NCI-H2029 (cell line): ENCODE results near the gene GCKR.
A peak's percentile ranks its signal among the peaks of the same experiment; 100 is the strongest.

Experiments used
- DNase-seq: peaks from one replicate; lab custom pipeline; 2025; lab: John Stamatoyannopoulos, UW

The GCKR gene

DNA sequence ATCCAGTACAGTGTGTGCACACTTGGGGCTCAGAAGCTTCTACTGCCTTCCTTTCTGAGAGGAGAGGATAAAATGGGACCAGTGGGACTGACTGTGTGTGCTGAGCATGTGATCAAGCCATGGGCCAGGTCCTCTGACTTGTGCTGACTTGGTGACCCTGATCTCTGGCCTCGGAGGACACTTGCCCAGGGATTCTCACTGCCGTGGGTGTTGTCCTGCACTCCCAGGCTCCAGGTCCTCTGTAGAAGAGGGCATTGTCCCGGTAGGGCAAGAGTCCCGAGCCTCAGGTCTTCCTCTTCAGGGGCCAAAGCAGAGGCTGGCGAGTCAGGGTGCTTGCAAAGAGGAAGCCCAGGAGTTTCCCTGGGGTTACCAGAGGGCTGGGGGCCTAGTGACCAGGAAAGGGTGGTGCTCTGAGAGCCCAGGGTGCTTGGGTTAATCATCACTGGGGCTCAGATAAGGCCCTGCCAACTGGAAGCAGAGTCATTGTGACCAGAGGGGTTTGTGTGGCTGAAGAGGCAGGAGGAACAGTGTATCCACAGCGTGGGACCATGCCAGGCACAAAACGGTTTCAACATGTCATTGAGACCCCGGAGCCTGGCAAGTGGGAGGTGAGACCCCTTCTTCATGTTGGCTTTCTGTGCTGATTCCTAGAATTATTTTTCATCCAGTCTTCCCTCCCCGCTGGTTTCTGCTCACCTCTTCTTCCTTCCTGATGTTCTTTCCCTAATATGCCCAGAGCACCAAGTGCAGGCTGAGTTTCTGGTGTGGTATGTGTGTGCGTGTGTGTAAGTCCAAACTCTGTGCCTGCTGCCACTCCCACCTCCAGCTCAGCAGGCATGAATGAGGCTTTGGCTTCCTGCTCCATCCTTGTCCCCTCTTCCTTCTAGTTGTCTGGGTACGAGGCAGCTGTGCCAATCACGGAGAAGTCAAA, at the start of gene GCKR:
GCKR (plus strand) TSS at position 483 of the 931 bp plus-strand sequence; CDS start at position 549, 66 bp downstream.
- DNase-seq, result no peak

- no peak for DNase-seq
Measured at GRCh38 chr2:27448381-27448780, 48.3 kb upstream of the GCKR start.

GRCh38 chr2:27451095-27451494, 45.5 kb upstream of the GCKR start:
- DNase-seq, result no peak

DNA sequence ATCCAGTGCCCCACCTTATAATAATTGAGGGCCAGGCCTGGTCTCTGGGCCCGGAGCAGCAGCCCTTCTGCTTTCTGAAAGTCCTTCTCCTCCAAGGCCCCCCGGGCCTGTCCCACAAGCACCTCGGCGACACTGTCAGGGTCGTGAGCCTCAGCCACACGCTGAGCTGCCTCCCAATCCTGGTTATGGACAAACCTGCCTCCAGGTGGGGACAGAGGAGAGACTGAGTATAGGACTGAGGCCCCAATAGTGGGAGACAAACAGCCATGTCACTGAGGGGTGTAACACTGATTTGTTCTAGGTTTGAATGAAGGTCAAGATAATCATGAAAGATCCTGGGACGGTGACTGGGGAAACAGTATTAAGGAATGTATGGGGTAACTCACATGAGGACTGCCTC, 42.7 kb upstream of the GCKR start:
- DNase-seq, result no peak

GRCh38 chr2:27461118-27461517, 35.5 kb upstream of the GCKR start:
- peak; percentile 75 for DNase-seq

DNA sequence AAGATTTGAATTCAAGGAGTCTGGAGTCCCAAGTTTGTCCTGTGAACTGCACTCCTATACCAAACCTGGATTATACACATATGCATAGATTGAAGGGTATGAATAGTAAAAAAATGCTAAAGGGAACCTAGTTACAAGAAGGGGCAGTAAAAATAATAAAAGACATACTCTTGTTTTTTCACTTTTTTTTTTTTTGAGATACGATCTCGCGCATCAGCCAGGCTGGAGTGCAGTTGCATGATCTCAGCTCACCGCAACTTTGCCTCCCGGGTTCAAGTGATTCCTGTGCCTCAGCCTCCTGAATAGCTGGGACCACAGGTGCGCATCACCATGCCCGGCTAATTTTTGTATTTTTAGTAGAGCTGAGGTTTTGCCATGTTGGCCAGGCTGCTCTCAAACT, 32.2 kb upstream of the GCKR start:
- no peak for DNase-seq

DNA sequence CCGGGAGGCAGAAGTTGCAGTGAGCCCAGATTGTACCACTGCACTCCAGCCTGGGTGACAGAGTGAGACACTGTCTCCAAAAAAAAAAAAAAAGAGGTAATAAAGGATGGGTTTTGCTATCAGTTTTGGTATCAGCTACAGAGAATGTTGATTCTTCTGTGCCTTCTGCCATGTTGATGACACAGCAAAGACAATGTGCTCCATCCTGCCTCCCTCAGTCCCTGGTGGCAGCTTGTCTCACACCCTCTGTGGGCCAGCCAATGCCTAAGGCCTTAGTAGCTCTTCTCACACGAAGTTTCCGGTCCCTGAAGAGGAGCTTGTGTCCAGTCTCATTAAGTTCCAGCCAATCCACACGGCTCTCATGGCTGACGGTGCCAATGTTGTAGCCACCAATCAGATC, 24.7 kb upstream of the GCKR start:
- DNase-seq, result no peak

GRCh38 chr2:27485496-27485895, 11.1 kb upstream of the GCKR start:
- DNase-seq, result no peak

DNA sequence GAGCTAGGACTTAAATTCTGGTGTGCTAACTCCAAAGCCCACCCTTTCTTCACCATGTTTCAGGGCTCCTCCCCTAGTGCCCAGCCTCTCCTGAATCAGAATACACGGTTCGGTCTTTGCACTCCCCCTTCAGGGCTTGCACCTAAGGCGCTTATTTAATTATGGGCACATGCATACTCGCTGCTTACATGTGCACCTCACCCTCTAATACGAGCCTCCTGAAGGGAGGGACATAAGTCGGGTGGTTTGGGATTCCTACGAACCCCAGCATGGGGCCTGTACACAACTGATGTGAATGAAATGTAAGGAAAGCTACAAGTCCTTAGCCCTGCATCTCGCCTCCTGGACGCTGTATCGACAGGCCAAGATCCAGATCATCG, 7.5 kb upstream of the GCKR start:
- DNase-seq, result no peak

DNA sequence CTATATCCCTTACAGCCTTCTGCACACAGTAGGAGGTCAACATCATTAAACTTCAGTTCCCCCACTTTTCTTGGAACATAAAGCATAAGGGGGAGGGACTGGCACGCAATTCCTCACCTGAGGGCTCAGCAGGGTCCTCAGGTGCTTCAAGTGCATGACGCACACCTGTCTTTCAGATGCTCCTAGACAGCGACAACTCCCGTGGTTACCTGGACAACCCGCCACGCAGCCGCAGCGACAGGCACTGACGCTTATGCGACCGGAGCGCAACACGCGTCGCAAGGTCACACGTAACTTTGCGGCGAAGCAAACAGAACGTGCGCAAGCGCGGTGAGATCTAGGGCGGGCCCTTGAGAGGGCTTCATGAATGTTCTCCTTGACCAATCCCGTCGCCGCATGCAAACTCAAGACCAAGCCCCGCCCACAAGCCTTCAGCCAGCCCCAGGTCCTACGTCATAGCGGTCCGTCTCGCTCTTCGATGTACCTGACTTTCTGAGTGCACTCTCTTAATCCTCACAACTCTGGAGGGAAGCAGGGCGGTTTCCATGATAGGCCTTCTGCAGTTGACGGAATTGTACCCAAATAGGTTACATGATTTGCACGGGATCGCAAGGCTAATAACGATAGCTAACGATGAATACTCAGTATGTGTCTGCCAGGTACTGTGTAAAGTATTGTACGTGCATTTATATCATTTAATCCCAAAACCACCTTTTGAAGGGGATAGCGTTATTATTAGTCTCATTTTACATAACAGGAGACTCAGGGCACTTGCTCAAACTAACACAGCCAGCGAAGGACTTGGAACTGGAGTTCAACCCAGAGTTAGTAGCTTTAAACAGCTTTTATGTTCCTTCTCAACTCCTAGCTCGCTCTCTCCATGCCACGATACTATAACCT, 6.9 kb upstream of the GCKR start, which contains the start of gene IFT172:
IFT172 (minus strand) TSS at position 246 of the 900 bp plus-strand sequence; CDS start at position 156, 90 bp downstream.
- peak; percentile 99 for DNase-seq

- no peak for DNase-seq
Measured at GRCh38 chr2:27492557-27492956, 4.1 kb upstream of the GCKR start.

- DNase-seq, result no peak
Measured at GRCh38 chr2:27493948-27494283, 2.7 kb upstream of the GCKR start.

GRCh38 chr2:27494284-27494943, 2.2 kb upstream of the GCKR start:
- DNase-seq, result no peak

DNA sequence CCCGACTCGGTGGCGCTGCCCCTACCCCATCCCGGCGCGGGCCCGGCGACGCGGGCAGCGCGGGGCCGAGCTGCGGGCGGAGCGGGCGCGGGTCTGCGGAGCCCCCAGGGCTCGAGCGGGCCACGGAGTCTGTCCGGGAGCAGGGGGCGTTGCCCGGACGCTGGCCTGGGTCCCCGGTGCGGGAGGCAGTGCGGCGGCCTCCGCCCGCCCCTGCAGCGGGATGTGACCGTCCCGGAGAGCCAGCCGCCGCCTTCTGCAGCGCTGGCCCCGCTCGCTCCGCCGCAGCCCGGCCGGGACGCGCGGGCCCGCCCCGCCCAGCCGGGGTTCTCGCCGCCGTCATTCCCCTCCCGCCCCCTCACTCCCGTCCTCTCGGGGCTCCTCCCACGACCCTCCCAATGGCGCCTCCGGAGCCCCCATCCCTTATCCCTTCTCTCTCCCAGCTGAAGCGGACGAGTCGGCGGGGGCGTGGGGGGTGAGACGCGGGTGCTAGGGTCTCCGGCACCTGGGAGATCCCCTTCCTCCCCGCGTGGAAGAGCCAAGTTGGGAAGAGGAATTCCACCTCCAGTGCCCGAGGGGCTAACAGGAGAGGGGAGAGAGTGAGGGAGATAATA, 1.6 kb upstream of the GCKR start, which contains the start of gene FNDC4:
FNDC4 (minus strand) TSS at position 257 of the 611 bp plus-strand sequence. CDS start 521 bp downstream, outside the sequence.
- no peak for DNase-seq

DNA sequence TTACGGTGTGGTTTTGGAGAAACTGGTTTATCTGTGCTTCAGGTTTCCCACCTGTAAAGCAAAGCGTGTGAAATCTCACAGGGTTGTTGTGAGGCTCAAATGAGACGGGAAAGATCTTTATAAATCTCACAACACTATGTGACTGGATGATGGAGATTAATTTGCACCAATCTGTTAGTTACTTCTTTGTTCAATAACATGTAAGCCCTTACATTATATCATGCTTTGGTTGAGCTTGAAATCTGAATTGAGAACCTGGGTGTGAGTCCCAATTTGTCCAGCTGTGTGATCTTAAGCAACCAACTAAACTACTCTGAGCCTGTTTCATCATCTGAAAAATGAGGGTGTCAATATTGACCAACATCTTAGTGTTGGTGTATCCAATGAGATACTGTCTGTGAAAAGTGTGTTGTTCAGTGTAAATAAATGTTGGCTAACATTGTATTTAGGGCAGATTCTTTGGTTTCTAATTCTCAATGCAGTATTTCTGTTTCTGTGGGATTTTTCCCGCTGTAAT, 741 bp upstream of the GCKR start:
- no peak for DNase-seq

DNA sequence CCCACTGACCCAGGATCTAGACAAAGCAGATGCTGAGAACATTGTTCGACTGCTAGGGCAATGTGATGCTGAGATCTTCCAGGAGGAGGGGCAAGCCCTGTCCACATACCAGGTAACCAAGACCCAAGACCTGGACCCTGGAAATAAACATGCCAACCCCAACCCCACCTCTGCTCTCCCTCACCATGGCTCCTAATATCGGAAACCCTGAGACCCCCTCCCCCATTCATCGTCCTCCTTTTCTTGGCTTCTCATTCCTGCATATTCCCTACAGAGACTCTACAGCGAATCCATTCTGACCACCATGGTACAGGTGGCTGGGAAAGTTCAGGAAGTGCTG, 619 bp downstream of the GCKR start:
- DNase-seq, result no peak

DNA sequence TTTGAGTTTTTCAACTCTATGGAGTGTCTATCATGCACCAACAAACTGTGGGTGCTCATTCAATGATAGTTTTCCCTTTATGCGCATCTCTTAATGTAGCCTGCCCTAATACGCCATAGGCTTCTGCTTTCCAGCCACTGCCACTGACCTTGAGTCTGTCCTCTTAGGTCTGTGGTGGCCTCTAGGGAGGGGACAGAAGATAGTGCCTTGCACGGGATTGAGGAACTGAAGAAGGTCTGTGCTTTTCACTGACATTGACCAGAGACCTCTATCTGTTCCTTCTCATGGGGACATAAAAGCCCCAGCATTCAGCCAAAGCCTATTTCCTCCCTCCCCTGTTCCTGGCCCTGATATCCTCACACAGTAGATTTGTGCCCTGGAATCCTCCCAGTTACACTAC, 2.3 kb downstream of the GCKR start:
- no peak for DNase-seq

DNA sequence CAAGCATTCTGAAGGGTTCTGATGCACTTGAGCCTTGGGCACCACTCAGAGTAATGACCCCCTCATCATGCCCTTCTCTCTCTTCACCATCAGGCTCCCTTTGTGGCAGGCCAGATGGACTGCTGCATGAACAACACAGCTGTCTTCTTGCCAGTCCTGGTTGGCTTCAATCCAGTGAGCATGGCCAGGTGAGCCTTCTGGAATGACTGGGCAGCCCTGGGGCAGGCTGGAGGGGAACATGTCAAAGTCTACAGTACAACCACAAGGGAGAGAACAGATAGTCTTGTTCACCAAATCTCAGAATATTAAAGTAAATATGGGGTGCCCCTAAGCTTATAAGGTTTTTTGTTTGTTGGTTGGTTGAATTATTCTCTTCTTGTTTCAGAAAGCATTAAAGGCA, 4.4 kb downstream of the GCKR start:
- peak; percentile 64 for DNase-seq

GRCh38 chr2:27502142-27502541, 5.5 kb downstream of the GCKR start:
- no peak for DNase-seq

DNA sequence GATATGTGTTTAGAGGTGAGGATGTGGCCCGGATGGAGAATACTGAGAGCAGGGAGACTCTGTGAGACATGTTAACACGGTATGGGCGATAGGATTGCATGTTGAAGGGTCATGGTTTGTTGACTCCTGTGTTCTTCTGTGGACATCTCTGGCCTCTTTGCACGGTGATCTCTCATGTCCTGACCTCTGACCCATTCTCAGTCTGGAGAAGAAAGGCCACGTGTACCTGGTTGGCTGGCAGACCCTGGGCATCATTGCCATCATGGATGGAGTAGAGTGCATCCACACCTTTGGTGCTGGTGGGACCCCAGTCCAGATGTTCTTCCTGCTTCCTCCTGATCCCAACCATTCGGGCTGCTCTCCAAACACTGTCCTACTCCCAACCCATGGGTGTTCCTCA, 9.9 kb downstream of the GCKR start:
- no peak for DNase-seq

DNA sequence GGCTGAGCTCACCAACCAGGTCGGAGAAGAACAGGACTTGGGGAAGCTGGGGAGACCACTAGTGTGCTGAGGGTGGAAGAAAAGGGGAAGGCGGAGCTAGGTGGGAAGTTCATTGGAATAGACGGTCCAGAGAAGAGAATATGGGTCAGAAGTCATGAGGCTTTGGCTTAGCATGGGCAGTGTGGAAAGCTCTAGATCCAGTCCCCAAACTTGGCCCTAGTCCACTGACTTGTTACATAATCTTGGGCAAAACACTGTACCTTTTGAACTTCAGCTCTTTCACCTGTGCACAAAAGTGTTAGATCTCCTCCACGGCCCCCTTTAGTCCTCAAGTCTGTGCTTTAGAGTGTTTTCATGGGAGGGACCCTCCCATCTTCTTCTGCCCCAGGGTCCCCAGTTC, 10.7 kb downstream of the GCKR start:
- DNase-seq, result no peak

GRCh38 chr2:27509326-27509725, 12.7 kb downstream of the GCKR start:
- DNase-seq, result peak; percentile 84
